Stimulated activated effector memory CD8-positive, alpha-beta T cell treated with anti-CD3 and anti-CD28 coated beads, Interleukin-12 subunit alpha, Interleukin-12 subunit beta, amount 100 ng/mL, for 72 hours (primary cell): Measurements from ENCODE around the gene WBP2.
A peak's percentile ranks its signal among the peaks of the same experiment; 100 is the strongest.
"Not testable (repeated sequence)": the region's sequence is repeated elsewhere in the genome, so short reads cannot be mapped to it uniquely, and the experiment has no call there.

ENCODE experiments used
- ATAC-seq: fragments of 150-1000 bp; cut with Tn5 transposase; 2 replicates; pipeline ENCODE4 v1.10.0; 2021
- DNase-seq, 2 donors: peaks; one replicate each; pipeline ENCODE4 v3.0.0; 2021 to 2022; ENCODE audit warnings: low spot score in 2 of 2
- H3K27ac Mint-ChIP-seq: one replicate; pipeline ENCODE4 v1.8.0; 2022; ENCODE audit warnings: mild to moderate bottlenecking, mixed read lengths
- H3K36me3 Mint-ChIP-seq: one replicate; pipeline ENCODE4 v1.8.0; 2022; ENCODE audit warnings: mild to moderate bottlenecking, mixed read lengths
- H3K4me1 Mint-ChIP-seq: one replicate; pipeline ENCODE4 v1.8.0; 2022; ENCODE audit warnings: mixed read lengths
- H3K4me3 Mint-ChIP-seq: one replicate; pipeline ENCODE4 v1.8.0; 2022; ENCODE audit warnings: mild to moderate bottlenecking, mixed read lengths
- H3K9me3 Mint-ChIP-seq: one replicate; pipeline ENCODE4 v1.8.0; 2022; ENCODE audit warnings: mixed read lengths

The WBP2 gene

GRCh38 chr17:75876190-75876937 is 21.2 kb upstream of the WBP2 start:
- ATAC-seq, result peak; percentile 55

GRCh38 chr17:75875940-75876189 is 20.7 kb upstream of the WBP2 start:
- ATAC-seq (no peak), DNase-seq (no peak)
- peak overlapping the region; percentile 85 for H3K4me3 Mint-ChIP-seq
- peaks cover 29% of the 10 kb centered on the region for H3K4me1 Mint-ChIP-seq
- peak overlapping the region; percentile 91 for H3K27ac Mint-ChIP-seq
- H3K9me3 Mint-ChIP-seq, result no peaks in the 10 kb centered on the region
- H3K36me3 Mint-ChIP-seq, result peaks cover 11% of the 10 kb centered on the region

More at GRCh38 chr17:75876190-75876937, 21.2 kb upstream of the WBP2 start:
- Mint-ChIP-seq H3K4me3 (peak overlapping the region; percentile 85), H3K36me3 (peaks cover 11% of the 10 kb centered on the region), H3K9me3 (no peaks in the 10 kb centered on the region), H3K27ac (peak overlapping the region; percentile 91), H3K4me1 (peaks cover 30% of the 10 kb centered on the region)
- peak; percentile 34 to 81 for DNase-seq

GRCh38 chr17:75875182-75875939 is 20.2 kb upstream of the WBP2 start:
- no peak for ATAC-seq
- peaks cover 11% of the 10 kb centered on the region for H3K36me3 Mint-ChIP-seq
- peaks cover 29% of the 10 kb centered on the region for H3K4me1 Mint-ChIP-seq
- no peak for DNase-seq
- H3K4me3 Mint-ChIP-seq, result peak overlapping the region; percentile 85
- peak overlapping the region; percentile 91 for H3K27ac Mint-ChIP-seq
- no peaks in the 10 kb centered on the region for H3K9me3 Mint-ChIP-seq

GRCh38 chr17:75874323-75875181 is 19.4 kb upstream of the WBP2 start:
- Mint-ChIP-seq H3K4me1 (peaks cover 29% of the 10 kb centered on the region), H3K4me3 (no peak overlapping the region)

GRCh38 chr17:75873587-75874322 is 18.6 kb upstream of the WBP2 start:
- Mint-ChIP-seq H3K36me3 (peaks cover 11% of the 10 kb centered on the region), H3K9me3 (no peaks in the 10 kb centered on the region), H3K4me3 (no peak overlapping the region), H3K4me1 (peaks cover 29% of the 10 kb centered on the region), H3K27ac (peak overlapping the region; percentile 92)
- DNase-seq (no peak), ATAC-seq (no peak)

More at GRCh38 chr17:75874323-75875181, 19.4 kb upstream of the WBP2 start:
- H3K36me3 Mint-ChIP-seq, result peaks cover 11% of the 10 kb centered on the region
- ATAC-seq (no peak), DNase-seq (no peak)
- H3K9me3 Mint-ChIP-seq, result no peaks in the 10 kb centered on the region
- H3K27ac Mint-ChIP-seq, result no peak overlapping the region

GRCh38 chr17:75872434-75873351 is 17.6 kb upstream of the WBP2 start:
- no peak overlapping the region for H3K4me3 Mint-ChIP-seq
- peaks cover 26% of the 10 kb centered on the region for H3K4me1 Mint-ChIP-seq
- peak; percentile 31 for ATAC-seq
- no peak for DNase-seq
- no peaks in the 10 kb centered on the region for H3K9me3 Mint-ChIP-seq
- peak overlapping the region; percentile 92 for H3K27ac Mint-ChIP-seq
- peaks cover 10% of the 10 kb centered on the region for H3K36me3 Mint-ChIP-seq

- not testable (repeated sequence) for H3K9me3 Mint-ChIP-seq, H3K36me3 Mint-ChIP-seq, H3K4me3 Mint-ChIP-seq, DNase-seq, ATAC-seq
- peaks cover 13% of the 10 kb centered on the region for H3K4me1 Mint-ChIP-seq
- peak overlapping the region; percentile 4 for H3K27ac Mint-ChIP-seq
These were observed 15.1 kb upstream of the WBP2 start for GRCh38 chr17:75870228-75870627.

GRCh38 chr17:75869282-75870141 is 14.4 kb upstream of the WBP2 start:
- Mint-ChIP-seq H3K4me3 (no peak overlapping the region), H3K36me3 (peaks cover 11% of the 10 kb centered on the region), H3K9me3 (no peaks in the 10 kb centered on the region), H3K4me1 (peaks cover 21% of the 10 kb centered on the region), H3K27ac (peak overlapping the region; percentile 40)
- ATAC-seq, result no peak
- DNase-seq, result no peak

GRCh38 chr17:75868730-75869281 is 13.7 kb upstream of the WBP2 start:
- peaks cover 26% of the 10 kb centered on the region for H3K4me1 Mint-ChIP-seq
- peak overlapping the region; percentile 40 for H3K27ac Mint-ChIP-seq
- not testable (repeated sequence) for ATAC-seq, H3K4me3 Mint-ChIP-seq, H3K9me3 Mint-ChIP-seq, H3K36me3 Mint-ChIP-seq, DNase-seq

- DNase-seq, H3K36me3 Mint-ChIP-seq, ATAC-seq, H3K27ac Mint-ChIP-seq, H3K9me3 Mint-ChIP-seq: not testable (repeated sequence)
- Mint-ChIP-seq H3K4me1 (peaks cover 28% of the 10 kb centered on the region), H3K4me3 (peak overlapping the region; percentile 51)
These were observed 10.5 kb upstream of the WBP2 start for GRCh38 chr17:75865404-75866188.

- H3K36me3 Mint-ChIP-seq, DNase-seq, H3K9me3 Mint-ChIP-seq: not testable (repeated sequence)
- H3K27ac Mint-ChIP-seq, result peak overlapping the region; percentile 92
- H3K4me1 Mint-ChIP-seq, result peaks cover 28% of the 10 kb centered on the region
- H3K4me3 Mint-ChIP-seq, result peak overlapping the region; percentile 51
- ATAC-seq, result peak; percentile 86
These were observed 9.8 kb upstream of the WBP2 start for GRCh38 chr17:75864887-75865286.

- Mint-ChIP-seq H3K36me3 (peaks cover 9% of the 10 kb centered on the region), H3K9me3 (no peaks in the 10 kb centered on the region), H3K4me3 (peak overlapping the region; percentile 51), H3K27ac (peak overlapping the region; percentile 92), H3K4me1 (peaks cover 28% of the 10 kb centered on the region)
- ATAC-seq (peak; percentile 86), DNase-seq (peak; percentile 30 to 77)
These were observed 9.3 kb upstream of the WBP2 start for GRCh38 chr17:75864448-75864871.
